Loucy (cell line): ENCODE results near the gene KIF1B.

ENCODE experiments used
- CTCF ChIP-seq: fragments of 200-600 bp; sonication (generic); conservative IDR thresholded peaks from 2 replicates; pipeline ENCODE4 v1.5.1; 2014; ENCODE audit warnings: mild to moderate bottlenecking, antibody characterized with exemption, low read length
- EZH2phosphoT487 ChIP-seq: fragments of 200-600 bp; IDR thresholded peaks from 2 replicates; pipeline ENCODE4 v1.6.1; 2018; ENCODE audit warnings: antibody characterized with exemption, mild to moderate bottlenecking, moderate library complexity, borderline replicate concordance

GRCh38 chr1:10242811-10243210 is 32.4 kb downstream of the KIF1B start:
- no peak for TF ChIP-seq CTCF
- no peak for TF ChIP-seq EZH2phosphoT487
